Cardiac muscle cell (in vitro differentiated cells and primary cell): ENCODE data around the gene NRIP2. TPM values are rescaled to one million over a fixed set of nuclear protein-coding genes. Genes with fewer than 3 reads are reported as not detected.

Source experiments
- DNase-seq, 2 donors: peaks; one replicate each; pipeline versions ENCODE4 v3.0.0 to v3.0.0-alpha.2; 2010 to 2017; ENCODE audit warnings: low read depth in 1 of 2, low spot score in 1 of 2
- H3K27ac ChIP-seq: fragments of 200-600 bp; sonication (generic); 2 replicates; pipeline ENCODE4 v1.5.1; 2016
- H3K27me3 ChIP-seq: fragments of 200-600 bp; sonication (generic); 2 replicates; pipeline ENCODE4 v1.6.0; 2016; ENCODE audit warnings: control low read depth
- H3K36me3 ChIP-seq: fragments of 200-600 bp; sonication (generic); 2 replicates; pipeline ENCODE4 v1.5.1; 2016; ENCODE audit warnings: control low read depth
- H3K4me1 ChIP-seq: fragments of 200-600 bp; sonication (generic); 2 replicates; pipeline ENCODE4 v1.8.1; 2017; ENCODE audit warnings: low read depth, mild to moderate bottlenecking, mixed run types
- H3K4me3 ChIP-seq: fragments of 200-600 bp; sonication (generic); 2 replicates; pipeline ENCODE4 v1.5.1; 2016; ENCODE audit warnings: mild to moderate bottlenecking
- H3K9me3 ChIP-seq: fragments of 200-600 bp; sonication (generic); 2 replicates; pipeline ENCODE4 v1.5.1; 2017; ENCODE audit warnings: low read depth, mild to moderate bottlenecking, control low read depth
- polyA plus RNA-seq: library from polyadenylated mRNA; unstranded; fragments of >200 nt; fragmentation: Nextera tagmentation; extraction: Ambion mirVana; gene quantifications from 2 replicates; pipeline ENCODE4 v1.2.1, GENCODE V29; 2016
- total RNA-seq: library from RNA; depleted of rRNA; stranded (reverse); fragments of >200 nt; gene quantifications from 2 replicates; pipeline ENCODE4 v1.2.3, GENCODE V29; 2016
- TF ChIP-seq, protein P1 (sequence below): IDR thresholded peaks from 2 replicates; pipeline ENCODE4 v1.5.1; 2012; ENCODE audit warnings: low read depth, mild to moderate bottlenecking, low read length

Gene NRIP2
- total and polyA plus RNA-seq, 2 experiments from 2014 or later = 1.4 TPM; not detected in 1

DNA sequence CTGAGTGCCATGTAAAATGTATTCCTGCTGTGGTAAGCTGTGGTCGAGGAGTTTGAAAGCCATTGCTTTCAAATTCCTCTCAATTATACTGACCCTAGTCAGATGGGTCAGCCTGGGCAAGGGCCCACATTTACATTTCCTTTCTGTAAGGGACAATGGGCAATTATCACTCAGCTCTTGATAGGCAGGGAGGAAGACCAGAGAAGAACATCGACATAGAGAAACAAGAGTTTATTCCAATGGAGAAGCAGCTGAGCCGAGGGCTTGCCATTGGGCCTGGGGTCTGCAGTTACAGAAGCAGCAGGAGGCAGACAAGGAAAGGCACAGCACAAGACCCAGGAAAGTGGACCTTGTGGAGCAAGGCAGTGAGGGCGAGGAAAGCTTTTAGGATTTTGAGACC, 9.7 kb downstream of the NRIP2 start:
- TF ChIP-seq, protein P1, sequence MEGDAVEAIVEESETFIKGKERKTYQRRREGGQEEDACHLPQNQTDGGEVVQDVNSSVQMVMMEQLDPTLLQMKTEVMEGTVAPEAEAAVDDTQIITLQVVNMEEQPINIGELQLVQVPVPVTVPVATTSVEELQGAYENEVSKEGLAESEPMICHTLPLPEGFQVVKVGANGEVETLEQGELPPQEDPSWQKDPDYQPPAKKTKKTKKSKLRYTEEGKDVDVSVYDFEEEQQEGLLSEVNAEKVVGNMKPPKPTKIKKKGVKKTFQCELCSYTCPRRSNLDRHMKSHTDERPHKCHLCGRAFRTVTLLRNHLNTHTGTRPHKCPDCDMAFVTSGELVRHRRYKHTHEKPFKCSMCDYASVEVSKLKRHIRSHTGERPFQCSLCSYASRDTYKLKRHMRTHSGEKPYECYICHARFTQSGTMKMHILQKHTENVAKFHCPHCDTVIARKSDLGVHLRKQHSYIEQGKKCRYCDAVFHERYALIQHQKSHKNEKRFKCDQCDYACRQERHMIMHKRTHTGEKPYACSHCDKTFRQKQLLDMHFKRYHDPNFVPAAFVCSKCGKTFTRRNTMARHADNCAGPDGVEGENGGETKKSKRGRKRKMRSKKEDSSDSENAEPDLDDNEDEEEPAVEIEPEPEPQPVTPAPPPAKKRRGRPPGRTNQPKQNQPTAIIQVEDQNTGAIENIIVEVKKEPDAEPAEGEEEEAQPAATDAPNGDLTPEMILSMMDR = no peak
- no peaks in the 10 kb centered on the region for H3K9me3 ChIP-seq
- H3K27me3 ChIP-seq = no peaks in the 10 kb centered on the region
- peaks cover 28% of the 10 kb centered on the region for H3K36me3 ChIP-seq
- H3K27ac ChIP-seq = no peak overlapping the region
- no peaks in the 10 kb centered on the region for H3K4me1 ChIP-seq
- no peak for DNase-seq
- H3K4me3 ChIP-seq = no peak overlapping the region

DNA sequence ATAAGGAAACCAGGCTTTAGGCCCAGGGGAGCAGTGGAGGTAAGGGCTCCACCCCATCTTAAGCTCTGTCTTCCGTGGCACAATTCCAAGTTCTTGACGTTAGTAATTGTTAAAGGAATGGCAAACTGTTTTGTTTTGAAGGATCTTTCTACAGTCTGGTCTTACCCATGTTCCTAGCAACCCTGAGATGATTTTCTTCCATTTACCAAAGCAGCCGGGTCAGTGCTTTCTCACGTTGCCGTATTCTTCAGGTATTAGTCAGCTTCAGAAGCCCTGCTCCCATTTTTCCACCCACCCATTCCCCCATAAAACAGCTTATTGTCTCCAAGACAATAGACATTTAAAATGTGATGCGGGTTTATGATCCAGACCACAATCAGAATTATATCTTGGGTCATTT, 10.3 kb downstream of the NRIP2 start:
- TF ChIP-seq, protein P1 = no peak
- Histone ChIP-seq H3K9me3 (no peaks in the 10 kb centered on the region), H3K4me3 (no peak overlapping the region), H3K4me1 (no peaks in the 10 kb centered on the region), H3K36me3 (peaks cover 28% of the 10 kb centered on the region), H3K27me3 (no peaks in the 10 kb centered on the region), H3K27ac (no peak overlapping the region)
- DNase-seq = no peak

DNA sequence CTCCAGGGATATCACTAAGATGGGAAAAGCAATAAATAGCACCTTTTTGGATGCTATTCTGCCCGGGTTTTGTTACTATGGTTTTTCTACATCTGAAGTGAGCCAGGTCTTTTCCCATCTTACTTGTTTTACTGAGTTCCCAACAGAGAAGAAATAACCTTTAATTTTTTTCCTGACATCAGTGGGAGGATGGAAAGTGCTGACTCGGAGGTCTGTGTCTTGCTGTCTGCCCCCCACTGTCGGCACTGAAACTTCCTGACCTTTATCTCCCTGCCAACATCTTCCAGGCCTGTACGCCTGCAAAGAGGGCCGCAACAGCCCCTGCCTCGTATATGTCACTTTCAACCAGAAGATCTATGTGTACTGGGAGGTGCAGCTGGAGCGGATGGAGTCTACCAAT, 11.4 kb downstream of the NRIP2 start:
- Histone ChIP-seq H3K4me3 (no peak overlapping the region), H3K9me3 (no peaks in the 10 kb centered on the region), H3K27me3 (no peaks in the 10 kb centered on the region), H3K4me1 (no peaks in the 10 kb centered on the region), H3K27ac (no peak overlapping the region), H3K36me3 (peaks cover 28% of the 10 kb centered on the region)
- TF ChIP-seq, protein P1 = no peak
- no peak for DNase-seq

DNA sequence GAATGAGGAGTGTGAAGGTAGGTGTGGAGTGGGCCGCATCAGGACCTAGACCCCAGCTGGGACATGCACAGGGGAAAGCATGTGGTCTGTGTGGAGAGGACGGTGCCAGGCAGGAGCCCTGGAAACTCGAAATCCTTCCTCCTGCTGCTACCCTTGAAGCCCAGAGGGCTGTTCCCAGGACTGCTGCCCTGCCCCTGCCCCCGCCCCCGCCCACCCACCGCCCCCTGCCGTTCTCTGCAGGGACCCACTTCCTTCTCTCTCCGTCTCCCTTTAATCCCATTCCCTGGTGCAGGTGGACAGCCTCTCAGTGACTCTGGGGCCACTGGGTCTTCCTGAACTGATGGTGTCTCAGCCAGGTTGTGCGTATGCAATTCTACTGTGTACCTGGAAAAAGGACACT, 14.4 kb downstream of the NRIP2 start:
- no peaks in the 10 kb centered on the region for H3K27me3 ChIP-seq
- H3K27ac ChIP-seq = no peak overlapping the region
- TF ChIP-seq, protein P1 = no peak
- DNase-seq = no peak
- peaks cover 38% of the 10 kb centered on the region for H3K36me3 ChIP-seq
- no peaks in the 10 kb centered on the region for H3K9me3 ChIP-seq
- no peaks in the 10 kb centered on the region for H3K4me1 ChIP-seq
- no peak overlapping the region for H3K4me3 ChIP-seq

DNA sequence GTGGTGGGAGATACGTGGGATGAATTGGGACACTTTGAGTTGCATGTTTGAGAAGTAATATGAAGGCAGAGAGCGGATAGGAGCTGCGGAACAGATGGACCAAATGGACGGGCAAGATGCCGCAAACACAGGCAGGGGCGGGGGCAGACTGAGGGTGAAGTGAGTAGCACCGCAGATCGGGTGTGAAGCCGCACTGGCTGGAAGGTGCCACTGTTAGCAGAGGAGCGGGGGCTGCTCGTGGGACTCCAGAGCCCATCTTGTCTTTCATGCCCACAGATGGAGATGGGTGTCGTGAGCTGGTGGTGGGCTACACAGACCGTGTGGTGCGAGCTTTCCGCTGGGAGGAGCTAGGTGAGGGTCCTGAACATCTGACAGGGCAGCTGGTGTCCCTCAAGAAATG, 15.0 kb downstream of the NRIP2 start:
- TF ChIP-seq, protein P1 = no peak
- Histone ChIP-seq H3K4me1 (no peaks in the 10 kb centered on the region), H3K36me3 (peaks cover 34% of the 10 kb centered on the region), H3K9me3 (no peaks in the 10 kb centered on the region), H3K27ac (no peak overlapping the region), H3K27me3 (no peaks in the 10 kb centered on the region), H3K4me3 (no peak overlapping the region)
- DNase-seq = no peak
